Measurements from ENCODE around the gene AEBP1. TPM values are rescaled to one million over a fixed set of nuclear protein-coding genes. Genes with fewer than 3 reads are reported as not detected.
"Not testable (repeated sequence)": the region's sequence is repeated elsewhere in the genome, so short reads cannot be mapped to it uniquely, and the experiment has no call there.

The AEBP1 gene
- total and polyA plus RNA-seq, 4 experiments from 2014 or later = 0.20 to 7.8 (median 5.0) TPM

- POLR2A ChIA-PET (ENCODE audit: partially characterized antibody) = no interaction called here
- Mint-ChIP-seq H3K4me3 (peak overlapping the region; percentile 30 to 82 (median 62)), H3K36me3 (peaks cover 12 to 13% of the 10 kb centered on the region in 2 donors), H3K4me1 (peaks cover 16 to 34% (median 24%) of the 10 kb centered on the region in 4 donors), H3K27ac (peak overlapping the region in 5 of 7 donors; percentile 15 to 90 (median 56)), H3K27me3 (no peaks in the 10 kb centered on the region), H3K9me3 (no peaks in the 10 kb centered on the region)
- Histone ChIP-seq H3K4me3 (ENCODE audit: low read length in 2 of 2) (no peak overlapping the region), H3K27me3 (ENCODE audit: insufficient read depth, low read length) (no peaks in the 10 kb centered on the region), H3K27ac (ENCODE audit: low read depth, low read length) (no peak overlapping the region), H3K4me1 (ENCODE audit: insufficient read depth, low read length) (peaks cover 22% of the 10 kb centered on the region), H3K36me3 (ENCODE audit: insufficient read depth, low read length) (peaks cover 9% of the 10 kb centered on the region), H3K9me3 (ENCODE audit: control insufficient read depth in 1 of 2, low read length in 2 of 2) (no peaks in the 10 kb centered on the region)
- intact Hi-C loops (cut with micrococcal nuclease) = loop anchor here (5.0 kb wide), 2 partner anchors 77 to 258 kb away; partner anchors contain the start of genes MRPS24 and YKT6
- DNase-seq = no peak
- CTCF ChIA-PET (ENCODE audit: partially characterized antibody) = interaction anchor here (0.9 to 1.8 kb wide), 2 partner anchors 76 to 441 kb away, joined by 3 to 5 read pairs; partner anchors contain the start of gene YKT6
These were observed 20.7 kb downstream of the AEBP1 start for GRCh38 chr7:44124822-44125202.

DNA sequence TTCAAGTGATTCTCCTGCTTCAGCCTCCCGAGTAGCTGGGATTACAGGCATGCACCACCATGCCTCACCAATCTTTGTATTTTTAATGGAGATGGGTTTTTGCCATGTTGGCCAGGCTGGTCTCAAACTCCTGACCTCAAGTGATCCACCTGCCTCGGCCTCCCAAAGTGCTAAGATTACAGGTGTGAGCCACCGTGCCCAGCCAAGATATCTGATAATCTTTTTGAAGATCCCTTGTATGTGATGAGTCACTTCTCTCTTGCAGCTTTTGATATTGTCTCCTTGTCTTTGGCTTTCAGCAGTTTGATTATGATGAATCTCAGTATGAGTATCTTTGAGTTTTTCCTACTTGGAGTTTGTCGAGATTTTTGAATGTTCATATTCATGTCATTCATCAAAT, 22.4 kb downstream of the AEBP1 start:
- H3K27ac ChIP-seq (ENCODE audit: low read depth, low read length); DNase-seq; H3K36me3 Mint-ChIP-seq; H3K27me3 Mint-ChIP-seq; H3K27me3 ChIP-seq (ENCODE audit: insufficient read depth, low read length); intact Hi-C loops (cut with micrococcal nuclease); H3K9me3 ChIP-seq (ENCODE audit: control insufficient read depth in 1 of 2, low read length in 2 of 2); H3K9me3 Mint-ChIP-seq; H3K36me3 ChIP-seq (ENCODE audit: insufficient read depth, low read length); POLR2A ChIA-PET (ENCODE audit: partially characterized antibody); H3K4me3 ChIP-seq (ENCODE audit: low read length in 2 of 2): not testable (repeated sequence)
- Mint-ChIP-seq H3K4me1 (peaks cover 9 to 23% (median 15%) of the 10 kb centered on the region in 4 donors), H3K4me3 (peak overlapping the region in 4 of 8 donors; percentile 1 to 44 (median 24)), H3K27ac (peak overlapping the region in 2 of 7 donors; percentile 19 to 36)
- H3K4me1 ChIP-seq (ENCODE audit: insufficient read depth, low read length) = peaks cover 21% of the 10 kb centered on the region
- CTCF ChIA-PET (ENCODE audit: partially characterized antibody) = interaction anchor here (1.8 kb wide), 1 partner anchor 439 kb away, joined by 5 read pairs; no protein-coding TSS in a partner anchor

GRCh38 chr7:44127161-44127560, 23.0 kb downstream of the AEBP1 start:
- POLR2A ChIA-PET (ENCODE audit: partially characterized antibody) = no interaction called here
- H3K27me3 ChIP-seq (ENCODE audit: insufficient read depth, low read length) = no peaks in the 10 kb centered on the region
- H3K4me1 ChIP-seq (ENCODE audit: insufficient read depth, low read length) = peaks cover 15% of the 10 kb centered on the region
- H3K4me3 ChIP-seq (ENCODE audit: low read length in 2 of 2) = no peak overlapping the region
- no peaks in the 10 kb centered on the region for H3K27me3 Mint-ChIP-seq
- no peaks in the 10 kb centered on the region for H3K9me3 Mint-ChIP-seq
- no peak for DNase-seq
- CTCF ChIA-PET (ENCODE audit: partially characterized antibody) = no interaction called here
- H3K36me3 Mint-ChIP-seq = peaks cover 0 to 2% of the 10 kb centered on the region in 2 donors
- H3K9me3 ChIP-seq (ENCODE audit: control insufficient read depth in 1 of 2, low read length in 2 of 2) = no peaks in the 10 kb centered on the region
- H3K27ac Mint-ChIP-seq = peak overlapping the region in 4 of 7 donors; percentile 3 to 23 (median 16)
- peaks cover 9 to 23% (median 12%) of the 10 kb centered on the region in 4 donors for H3K4me1 Mint-ChIP-seq
- intact Hi-C loops (cut with micrococcal nuclease) = no loop called here
- H3K4me3 Mint-ChIP-seq = no peak overlapping the region
- no peaks in the 10 kb centered on the region for H3K36me3 ChIP-seq (ENCODE audit: insufficient read depth, low read length)
- no peak overlapping the region for H3K27ac ChIP-seq (ENCODE audit: low read depth, low read length)

- no peak overlapping the region for H3K4me3 Mint-ChIP-seq
- Histone ChIP-seq H3K36me3 (ENCODE audit: insufficient read depth, low read length) (no peaks in the 10 kb centered on the region), H3K27ac (ENCODE audit: low read depth, low read length) (no peak overlapping the region), H3K27me3 (ENCODE audit: insufficient read depth, low read length) (no peaks in the 10 kb centered on the region), H3K4me1 (ENCODE audit: insufficient read depth, low read length) (peaks cover 3% of the 10 kb centered on the region), H3K4me3 (ENCODE audit: low read length in 2 of 2) (no peak overlapping the region), H3K9me3 (ENCODE audit: control insufficient read depth in 1 of 2, low read length in 2 of 2) (no peaks in the 10 kb centered on the region)
- no peaks in the 10 kb centered on the region for H3K27me3 Mint-ChIP-seq
- H3K36me3 Mint-ChIP-seq = no peaks in the 10 kb centered on the region
- intact Hi-C loops (cut with micrococcal nuclease) = no loop called here
- DNase-seq = no peak
- no peaks in the 10 kb centered on the region for H3K9me3 Mint-ChIP-seq
- peak overlapping the region in 1 of 7 donors; percentile 2 for H3K27ac Mint-ChIP-seq
- H3K4me1 Mint-ChIP-seq = peaks cover 1 to 7% (median 3%) of the 10 kb centered on the region in 4 donors
- CTCF ChIA-PET (ENCODE audit: partially characterized antibody) = interaction anchor here (0.5 kb wide), 1 partner anchor 44 kb away, joined by 4 read pairs; no protein-coding TSS in a partner anchor
- POLR2A ChIA-PET (ENCODE audit: partially characterized antibody) = no interaction called here
These were observed 24.8 kb downstream of the AEBP1 start for GRCh38 chr7:44128721-44129582.

- H3K36me3 ChIP-seq (ENCODE audit: insufficient read depth, low read length) = no peaks in the 10 kb centered on the region
- H3K4me3 ChIP-seq (ENCODE audit: low read length in 2 of 2) = no peak overlapping the region
- H3K4me1 Mint-ChIP-seq = no peaks in the 10 kb centered on the region
- no peaks in the 10 kb centered on the region for H3K27me3 ChIP-seq (ENCODE audit: insufficient read depth, low read length)
- no peaks in the 10 kb centered on the region for H3K9me3 Mint-ChIP-seq
- no peak overlapping the region for H3K27ac ChIP-seq (ENCODE audit: low read depth, low read length)
- no peaks in the 10 kb centered on the region for H3K27me3 Mint-ChIP-seq
- H3K4me3 Mint-ChIP-seq = no peak overlapping the region
- intact Hi-C loops (cut with micrococcal nuclease) = no loop called here
- CTCF ChIA-PET (ENCODE audit: partially characterized antibody) = interaction anchor here (0.8 kb wide), 1 partner anchor 16 kb away, joined by 3 read pairs; no protein-coding TSS in a partner anchor
- no peaks in the 10 kb centered on the region for H3K4me1 ChIP-seq (ENCODE audit: insufficient read depth, low read length)
- H3K36me3 Mint-ChIP-seq = no peaks in the 10 kb centered on the region
- no peak overlapping the region for H3K27ac Mint-ChIP-seq
- H3K9me3 ChIP-seq (ENCODE audit: control insufficient read depth in 1 of 2, low read length in 2 of 2) = no peaks in the 10 kb centered on the region
- POLR2A ChIA-PET (ENCODE audit: partially characterized antibody) = interaction anchor here (0.5 to 0.8 kb wide), 2 partner anchors 9 to 501 kb away, joined by 3 read pairs; no protein-coding TSS in a partner anchor
- no peak for DNase-seq
These were observed 27.3 kb downstream of the AEBP1 start for GRCh38 chr7:44131173-44132029.

DNA sequence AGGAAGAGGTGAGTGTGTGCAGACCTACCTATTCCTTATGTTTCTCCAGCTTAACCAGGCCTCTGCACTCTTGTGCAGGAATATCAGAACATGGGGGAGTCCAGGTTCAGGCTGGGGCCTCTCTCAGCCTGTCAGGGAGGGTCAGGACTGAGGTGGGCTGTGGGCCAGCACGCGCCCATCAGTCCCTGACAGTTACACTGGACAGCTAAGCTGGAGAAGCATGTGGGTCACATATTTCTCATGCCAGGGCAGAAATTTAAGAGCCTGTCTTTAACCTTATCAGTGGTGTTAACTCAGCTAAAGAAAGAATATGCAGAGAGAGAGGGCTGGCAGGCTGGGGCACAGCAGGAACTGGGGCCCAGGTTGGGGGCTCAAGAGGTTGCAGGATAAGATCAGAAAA, 27.9 kb downstream of the AEBP1 start:
- H3K9me3 Mint-ChIP-seq = no peaks in the 10 kb centered on the region
- H3K27ac Mint-ChIP-seq = no peak overlapping the region
- Histone ChIP-seq H3K9me3 (ENCODE audit: control insufficient read depth in 1 of 2, low read length in 2 of 2) (no peaks in the 10 kb centered on the region), H3K27ac (ENCODE audit: low read depth, low read length) (no peak overlapping the region), H3K27me3 (ENCODE audit: insufficient read depth, low read length) (no peaks in the 10 kb centered on the region), H3K4me3 (ENCODE audit: low read length in 2 of 2) (no peak overlapping the region), H3K4me1 (ENCODE audit: insufficient read depth, low read length) (no peaks in the 10 kb centered on the region), H3K36me3 (ENCODE audit: insufficient read depth, low read length) (no peaks in the 10 kb centered on the region)
- DNase-seq = no peak
- ChIA-PET CTCF (ENCODE audit: partially characterized antibody) (no interaction called here), POLR2A (ENCODE audit: partially characterized antibody) (no interaction called here)
- H3K4me1 Mint-ChIP-seq = no peaks in the 10 kb centered on the region
- H3K4me3 Mint-ChIP-seq = no peak overlapping the region
- intact Hi-C loops (cut with micrococcal nuclease) = no loop called here
- H3K36me3 Mint-ChIP-seq = no peaks in the 10 kb centered on the region
- H3K27me3 Mint-ChIP-seq = no peaks in the 10 kb centered on the region

DNA sequence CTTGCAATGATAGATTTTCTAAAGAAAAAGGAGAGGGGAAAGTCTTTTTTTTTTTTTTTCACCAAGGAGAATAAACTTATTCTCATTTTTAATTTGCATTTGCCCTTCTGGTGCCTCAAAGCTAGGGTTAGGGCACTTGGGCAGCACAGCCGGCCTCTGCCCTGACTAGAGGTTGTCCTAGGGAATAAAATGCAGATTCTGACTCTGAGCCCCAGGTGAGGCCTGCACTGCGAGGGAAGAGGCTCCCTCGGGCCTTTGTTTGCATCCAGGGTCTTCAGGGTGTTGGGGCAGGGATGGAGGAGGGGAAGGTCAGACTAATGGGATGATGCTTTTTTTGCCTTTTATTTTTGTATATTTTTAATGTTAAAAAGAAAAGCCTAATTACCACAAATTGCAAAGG, 29.1 kb downstream of the AEBP1 start:
- no peaks in the 10 kb centered on the region for H3K9me3 Mint-ChIP-seq
- no peak for DNase-seq
- Histone ChIP-seq H3K27ac (ENCODE audit: low read depth, low read length) (no peak overlapping the region), H3K4me3 (ENCODE audit: low read length in 2 of 2) (no peak overlapping the region), H3K4me1 (ENCODE audit: insufficient read depth, low read length) (no peaks in the 10 kb centered on the region), H3K27me3 (ENCODE audit: insufficient read depth, low read length) (no peaks in the 10 kb centered on the region), H3K9me3 (ENCODE audit: control insufficient read depth in 1 of 2, low read length in 2 of 2) (no peaks in the 10 kb centered on the region), H3K36me3 (ENCODE audit: insufficient read depth, low read length) (no peaks in the 10 kb centered on the region)
- ChIA-PET POLR2A (ENCODE audit: partially characterized antibody) (no interaction called here), CTCF (ENCODE audit: partially characterized antibody) (no interaction called here)
- intact Hi-C loops (cut with micrococcal nuclease) = no loop called here
- no peaks in the 10 kb centered on the region for H3K36me3 Mint-ChIP-seq
- H3K27ac Mint-ChIP-seq = no peak overlapping the region
- H3K4me1 Mint-ChIP-seq = no peaks in the 10 kb centered on the region
- H3K4me3 Mint-ChIP-seq = no peak overlapping the region
- no peaks in the 10 kb centered on the region for H3K27me3 Mint-ChIP-seq
